ENCODE measurements around the gene MKLN1. TPM values are rescaled to one million over a fixed set of nuclear protein-coding genes. Genes with fewer than 3 reads are reported as not detected.
"Not testable (repeated sequence)": the region's sequence is repeated elsewhere in the genome, so short reads cannot be mapped to it uniquely, and the experiment has no call there.

The MKLN1 gene
- total and polyA plus RNA-seq, 2 of the 13 experiments (the other 11 are each of a cell fraction or from before 2014, with no cell fraction given), result 33.6 to 43.5 TPM

DNA sequence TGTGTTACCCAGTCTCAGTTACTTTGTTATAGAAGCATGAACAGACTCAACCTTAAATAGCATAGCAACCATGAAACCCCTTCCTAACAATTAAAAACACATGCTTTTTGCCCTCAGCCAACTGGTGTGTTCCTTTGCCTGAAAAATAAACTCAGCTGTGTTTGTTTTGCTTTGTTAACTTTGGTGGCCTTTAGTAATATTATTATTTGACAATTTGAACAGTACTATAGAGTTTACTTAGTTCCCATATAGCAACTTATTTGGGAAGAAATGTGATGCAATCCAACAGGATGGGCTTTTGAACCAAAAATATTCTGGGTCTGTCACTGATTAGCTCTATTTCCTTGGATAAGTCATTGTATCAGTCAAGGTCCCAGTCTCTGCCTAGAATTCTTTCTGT is 22.5 kb upstream of the MKLN1 start (continued):
- TF ChIP-seq HDAC2 (CRISPR knock-in tag; IDR thresholded peaks at IDR 0.05), result 0 out of 2 replicates have a peak, but pooled peaks have one; percentile 21
- TF ChIP-seq CEBPG (CRISPR knock-in tag; IDR thresholded peaks at IDR 0.05), result peak; percentile 75
- TF ChIP-seq FLYWCH1 (CRISPR knock-in tag; IDR thresholded peaks at IDR 0.05), result no peak
- peak; percentile 37; the same call in 1 of the 2 replicates for TF ChIP-seq MED1 (CRISPR knock-in tag; IDR thresholded peaks at IDR 0.05)
- no peak for TF ChIP-seq ZNF749 (CRISPR knock-in tag; IDR thresholded peaks at IDR 0.05; ENCODE audit: borderline replicate concordance)
- no peak for TF ChIP-seq SOX6 (IDR thresholded peaks at IDR 0.05)
- TF ChIP-seq SOX6 (CRISPR knock-in tag; IDR thresholded peaks at IDR 0.05), result peak; percentile 89
- 0 out of 2 replicates have a peak, but pooled peaks have one; percentile 38 for TF ChIP-seq HMG20A (CRISPR knock-in tag; IDR thresholded peaks at IDR 0.05; ENCODE audit: borderline replicate concordance)
- peak; percentile 86 for TF ChIP-seq SOX5 (CRISPR knock-in tag; IDR thresholded peaks at IDR 0.05; ENCODE audit: borderline replicate concordance)
- TF ChIP-seq, protein P1, sequence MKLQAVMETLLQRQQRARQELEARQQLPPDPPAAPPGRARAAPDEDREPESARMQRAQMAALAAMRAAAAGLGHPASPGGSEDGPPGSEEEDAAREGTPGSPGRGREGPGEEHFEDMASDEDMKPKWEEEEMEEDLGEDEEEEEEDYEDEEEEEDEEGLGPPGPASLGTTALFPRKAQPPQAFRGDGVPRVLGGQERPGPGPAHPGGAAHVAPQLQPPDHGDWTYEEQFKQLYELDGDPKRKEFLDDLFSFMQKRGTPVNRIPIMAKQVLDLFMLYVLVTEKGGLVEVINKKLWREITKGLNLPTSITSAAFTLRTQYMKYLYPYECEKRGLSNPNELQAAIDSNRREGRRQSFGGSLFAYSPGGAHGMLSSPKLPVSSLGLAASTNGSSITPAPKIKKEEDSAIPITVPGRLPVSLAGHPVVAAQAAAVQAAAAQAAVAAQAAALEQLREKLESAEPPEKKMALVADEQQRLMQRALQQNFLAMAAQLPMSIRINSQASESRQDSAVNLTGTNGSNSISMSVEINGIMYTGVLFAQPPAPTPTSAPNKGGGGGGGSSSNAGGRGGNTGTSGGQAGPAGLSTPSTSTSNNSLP (IDR thresholded peaks at IDR 0.05; ENCODE audit: low read depth, low read length), result peak; percentile 47; the same call in 1 of the 2 replicates
- TF ChIP-seq ZNF333 (CRISPR knock-in tag; IDR thresholded peaks at IDR 0.05; ENCODE audit: borderline replicate concordance), result no peak
- 0 out of 2 replicates have a peak, but pooled peaks have one; percentile 41 for TF ChIP-seq NCOA2 (CRISPR knock-in tag; IDR thresholded peaks at IDR 0.05)
- TF ChIP-seq TEAD3 (CRISPR knock-in tag; optimal IDR thresholded peaks at IDR 0.05; ENCODE audit: borderline replicate concordance), result no peak
- TF ChIP-seq ATM (IDR thresholded peaks at IDR 0.05; ENCODE audit: borderline replicate concordance), result no peak
- TF ChIP-seq FOXA3 (CRISPR knock-in tag; IDR thresholded peaks at IDR 0.05), result peak; percentile 86
- TF ChIP-seq, protein P2, sequence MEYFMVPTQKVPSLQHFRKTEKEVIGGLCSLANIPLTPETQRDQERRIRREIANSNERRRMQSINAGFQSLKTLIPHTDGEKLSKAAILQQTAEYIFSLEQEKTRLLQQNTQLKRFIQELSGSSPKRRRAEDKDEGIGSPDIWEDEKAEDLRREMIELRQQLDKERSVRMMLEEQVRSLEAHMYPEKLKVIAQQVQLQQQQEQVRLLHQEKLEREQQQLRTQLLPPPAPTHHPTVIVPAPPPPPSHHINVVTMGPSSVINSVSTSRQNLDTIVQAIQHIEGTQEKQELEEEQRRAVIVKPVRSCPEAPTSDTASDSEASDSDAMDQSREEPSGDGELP (IDR thresholded peaks at IDR 0.05; ENCODE audit: borderline replicate concordance, low read depth), result peak; percentile 99
- TF ChIP-seq EP300 (IDR thresholded peaks at IDR 0.05; ENCODE audit: low read depth in 2 of 2, low read length in 2 of 2), result no peak; a peak in 1 of 4 replicates
- no peak for TF ChIP-seq EP300 (CRISPR knock-in tag; IDR thresholded peaks at IDR 0.05; ENCODE audit: borderline replicate concordance)
- peak; percentile 72; the same call in 1 of the 2 replicates for TF ChIP-seq CEBPB (IDR thresholded peaks at IDR 0.05; ENCODE audit: borderline replicate concordance, low read depth, low read length)
- no peak for TF ChIP-seq MAF1 (CRISPR knock-in tag; IDR thresholded peaks at IDR 0.05; ENCODE audit: borderline replicate concordance)
- no peak for TF ChIP-seq FOXA1 (IDR thresholded peaks at IDR 0.05)
- TF ChIP-seq FOXA1 (CRISPR knock-in tag; IDR thresholded peaks at IDR 0.05), result peak; percentile 56
- TF ChIP-seq, protein P3, sequence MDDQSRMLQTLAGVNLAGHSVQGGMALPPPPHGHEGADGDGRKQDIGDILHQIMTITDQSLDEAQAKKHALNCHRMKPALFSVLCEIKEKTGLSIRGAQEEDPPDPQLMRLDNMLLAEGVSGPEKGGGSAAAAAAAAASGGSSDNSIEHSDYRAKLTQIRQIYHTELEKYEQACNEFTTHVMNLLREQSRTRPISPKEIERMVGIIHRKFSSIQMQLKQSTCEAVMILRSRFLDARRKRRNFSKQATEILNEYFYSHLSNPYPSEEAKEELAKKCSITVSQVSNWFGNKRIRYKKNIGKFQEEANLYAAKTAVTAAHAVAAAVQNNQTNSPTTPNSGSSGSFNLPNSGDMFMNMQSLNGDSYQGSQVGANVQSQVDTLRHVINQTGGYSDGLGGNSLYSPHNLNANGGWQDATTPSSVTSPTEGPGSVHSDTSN (CRISPR knock-in tag; IDR thresholded peaks at IDR 0.05; ENCODE audit: borderline replicate concordance), result no peak
- peak; percentile 25; the same call in 1 of the 2 replicates for TF ChIP-seq NR2C2 (CRISPR knock-in tag; IDR thresholded peaks at IDR 0.05; ENCODE audit: borderline replicate concordance)
- peak; percentile 58 for TF ChIP-seq RARA (CRISPR knock-in tag; IDR thresholded peaks at IDR 0.05)

DNA sequence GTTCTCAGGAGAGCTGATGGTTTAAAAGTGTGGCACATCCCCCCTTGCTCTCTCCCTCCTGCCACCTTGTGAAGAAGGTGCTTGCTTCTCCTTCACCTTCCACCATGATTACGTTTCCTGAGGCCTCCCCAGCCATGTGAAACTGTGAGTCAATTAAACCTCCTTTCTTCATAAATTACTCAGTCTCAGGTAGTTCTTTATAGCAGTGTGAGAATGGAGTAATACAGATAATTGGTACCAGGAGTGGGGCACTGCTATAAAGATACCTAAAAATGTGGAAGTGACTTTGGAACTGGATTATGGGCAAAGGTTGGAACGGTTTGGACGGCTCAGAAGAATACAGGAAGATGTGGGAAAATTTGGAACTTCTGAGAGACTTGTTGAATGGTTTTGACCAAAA is 21.6 kb upstream of the MKLN1 start:
- POLR2A ChIA-PET; intact Hi-C loops (cut with micrococcal nuclease; ENCODE audit: unreplicated experiment); H3K79me2 ChIP-seq (ENCODE audit: insufficient read depth, low read length); H3K36me3 ChIP-seq (replicated peaks in 1 of 2; ENCODE audit: control insufficient read depth in 1 of 2, insufficient read depth in 2 of 2, low read length in 2 of 2); H3K27me3 ChIP-seq (ENCODE audit: control insufficient read depth in 1 of 2, insufficient read depth in 2 of 2, low read length in 2 of 2); CTCF ChIA-PET (ENCODE audit: low intra/inter-chr PET ratio, low total read pairs); DNase-seq (ENCODE audit: low spot score); FAIRE-seq; H3K4me2 ChIP-seq (ENCODE audit: low read depth, low read length); H3K9ac ChIP-seq (ENCODE audit: insufficient read depth, low read depth, low read length); ATAC-seq; BruUV-seq (replicated peaks); in situ Hi-C loops (cut with HindIII; ENCODE audit: extremely low pct_ligation_motif_present, low pct_unique_long_range_greater_than_20kb); H4K20me1 ChIP-seq (ENCODE audit: insufficient read depth, low read length); H2AFZ ChIP-seq (ENCODE audit: low read length); H3K4me3 ChIP-seq (replicated peaks in 1 of 3; ENCODE audit: insufficient read depth in 1 of 3, low read depth in 2 of 3, low read length in 3 of 3); H3K27ac ChIP-seq (ENCODE audit: extremely low read length, insufficient read depth, low read length): not testable (repeated sequence)
- H3K9me3 ChIP-seq (ENCODE audit: low read length), result peaks cover 20% of the 10 kb centered on the region
- WGBS (ENCODE audit: low lambda C conversion rate), result 23% methylated on average over 3 of the region's 3 CpGs
- H3K4me1 ChIP-seq (ENCODE audit: insufficient read depth, low read length), result peaks cover 47% of the 10 kb centered on the region

Data from HepG2 (cell line).